NCI-H2196 treated with DMSO at 0.1 percent for 48 hours (cell line): Measurements from ENCODE around the gene ANKRD29.
"Not testable (repeated sequence)": the region's sequence is repeated elsewhere in the genome, so short reads cannot be mapped to it uniquely, and the experiment has no call there.

Experiments used
- DNase-seq: peaks from one replicate; lab custom pipeline; 2025; ENCODE audit not compliant: unreplicated experiment; lab: John Stamatoyannopoulos, UW

The ANKRD29 gene

DNA sequence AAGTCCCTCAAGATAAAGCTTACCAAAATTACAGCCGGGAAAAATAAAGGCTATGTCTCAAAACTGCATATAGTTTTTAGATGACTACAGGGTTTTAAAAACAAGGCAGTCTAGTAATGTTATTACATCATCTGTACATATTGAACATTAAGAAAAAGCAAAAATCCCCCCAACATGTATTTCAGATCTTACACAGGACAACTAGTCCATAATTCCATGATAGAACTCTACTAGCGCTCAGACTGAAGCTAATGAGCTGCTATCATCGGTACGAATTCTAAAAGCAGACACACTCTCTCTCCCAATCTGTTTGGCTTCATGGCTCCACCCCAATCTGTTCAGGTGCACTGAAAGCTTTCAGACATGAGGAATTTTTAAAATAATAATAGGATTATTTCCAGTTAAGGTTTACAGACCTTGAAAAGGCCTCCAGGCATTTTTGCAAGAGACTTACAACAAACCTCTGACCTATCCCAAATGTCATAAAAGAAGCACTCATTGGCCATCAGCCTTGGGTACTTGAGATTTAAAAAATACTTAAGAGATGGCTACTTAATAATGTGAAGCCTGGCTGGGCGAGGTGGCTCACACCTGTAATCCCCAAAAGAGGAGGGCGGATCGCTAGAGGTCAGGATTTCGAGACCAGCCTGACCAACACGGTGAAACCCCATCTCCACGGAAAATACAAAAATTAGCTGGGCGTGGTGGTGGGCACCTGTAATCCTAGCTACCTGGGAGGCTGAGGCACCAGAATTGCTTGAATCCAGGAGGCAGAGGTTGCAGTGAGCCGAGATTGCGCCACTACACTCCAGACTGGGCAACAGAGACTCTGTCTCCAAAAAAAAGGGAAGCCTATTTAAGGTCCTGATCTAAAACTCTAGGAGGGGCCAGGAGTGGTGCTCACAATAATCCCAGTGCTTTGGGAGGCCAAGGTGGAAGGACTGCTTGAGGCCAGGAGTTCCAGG, 78.4 kb downstream of the ANKRD29 start:
- no peak for DNase-seq

DNA sequence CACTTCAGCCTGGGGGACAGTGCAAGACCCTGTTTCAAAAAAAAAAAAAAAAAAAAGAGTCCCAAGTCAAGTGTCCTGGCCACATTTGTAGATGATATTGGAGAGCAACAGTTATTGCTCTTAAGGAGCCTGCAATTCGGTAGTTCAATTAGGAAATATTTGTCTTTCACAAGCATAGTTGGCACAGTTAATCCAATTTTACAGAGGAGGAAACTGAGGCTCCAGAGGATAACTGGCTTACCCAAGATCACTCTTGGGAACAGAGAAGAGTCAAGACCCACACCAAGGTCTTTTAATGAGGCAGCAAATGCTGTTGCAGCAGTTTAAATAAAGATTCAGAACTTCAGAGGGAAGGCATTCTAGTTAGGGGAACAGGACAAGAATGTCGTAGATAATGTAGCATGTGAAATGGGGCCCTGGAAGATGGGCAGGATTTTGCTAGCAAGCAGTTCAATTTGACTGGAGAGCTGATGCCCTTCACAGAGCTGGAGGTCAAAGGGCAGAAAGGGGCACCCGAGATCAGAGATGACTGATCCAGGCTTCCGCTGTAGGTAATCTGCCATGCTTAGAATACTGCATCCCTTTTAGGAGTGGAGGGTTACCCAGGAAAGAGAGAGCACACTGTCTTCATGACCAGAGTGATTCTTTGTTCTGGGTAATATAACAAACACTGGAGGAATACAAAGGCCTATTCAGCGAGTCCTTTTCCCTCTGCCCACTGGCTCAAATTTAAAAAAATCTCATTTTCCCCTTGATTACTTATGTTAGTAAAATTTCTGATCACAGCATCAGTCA, 79.4 kb downstream of the ANKRD29 start:
- DNase-seq = no peak

DNA sequence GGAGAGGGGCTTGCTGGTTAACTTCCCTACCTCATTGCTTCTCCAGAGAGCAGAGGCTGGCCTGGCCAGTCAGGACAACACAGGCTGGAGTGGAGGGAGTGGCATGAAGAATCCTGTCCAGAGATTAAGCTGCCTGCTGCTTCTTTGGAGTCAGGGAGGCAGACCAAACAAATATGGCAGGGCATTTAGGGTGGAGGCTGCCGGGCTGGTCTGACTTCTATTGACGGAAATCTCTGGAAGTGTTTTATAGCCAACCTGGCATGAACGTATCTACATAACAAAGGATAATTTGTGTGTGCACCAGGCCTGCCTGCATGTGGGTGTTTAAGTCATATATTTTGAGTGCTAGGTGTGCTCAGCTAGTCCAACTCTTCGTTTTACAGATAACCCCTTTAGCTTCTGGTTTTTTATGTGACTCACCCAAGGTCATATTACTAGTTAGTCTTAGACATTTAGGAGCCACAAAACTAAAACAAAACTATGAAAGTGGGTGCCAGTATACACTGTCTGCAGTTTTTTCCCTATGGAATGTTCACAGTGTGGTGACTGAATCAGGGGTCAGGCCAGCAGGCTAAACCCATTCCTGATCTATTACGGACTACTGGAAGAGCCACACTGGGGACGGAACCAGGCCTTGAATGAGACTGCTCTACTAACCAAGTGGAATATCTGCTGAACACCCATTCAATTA, 81.9 kb downstream of the ANKRD29 start:
- no peak for DNase-seq

DNA sequence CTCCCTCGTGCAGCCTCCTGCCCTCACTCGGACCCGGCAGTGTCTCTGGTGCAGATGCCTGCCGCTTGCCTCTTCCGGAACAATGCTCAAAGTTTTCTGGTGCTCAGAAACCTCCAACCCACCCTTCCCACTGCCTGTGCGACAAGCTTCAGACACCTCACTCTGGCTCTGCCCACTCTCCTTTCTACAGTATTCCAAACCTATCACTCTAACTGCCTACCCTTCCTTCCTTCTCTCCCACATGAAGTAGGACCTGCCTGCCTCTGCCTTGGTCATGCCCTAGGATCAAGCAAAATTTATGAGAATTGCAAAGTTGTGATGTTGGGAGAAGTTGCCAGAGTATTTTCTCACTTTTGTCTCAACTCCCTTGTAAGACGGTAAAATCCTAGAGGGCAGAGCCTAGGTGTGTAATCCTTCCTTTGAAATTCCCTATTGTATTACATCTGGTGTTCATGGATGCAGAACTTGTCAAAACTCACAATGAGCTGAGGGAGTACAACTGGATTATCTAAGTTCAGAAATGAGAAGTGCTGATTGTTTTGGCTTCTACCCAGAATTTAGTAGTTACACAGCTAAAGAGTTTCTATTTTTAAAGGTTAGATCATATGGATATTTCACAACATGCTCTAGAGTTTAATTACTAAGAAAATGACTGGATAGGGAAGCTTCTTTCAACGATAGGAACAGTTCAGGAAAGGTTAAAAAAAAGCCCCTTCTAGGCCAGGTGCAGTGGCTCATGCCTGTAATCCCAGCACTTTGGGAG, 83.6 kb downstream of the ANKRD29 start:
- DNase-seq = no peak

DNA sequence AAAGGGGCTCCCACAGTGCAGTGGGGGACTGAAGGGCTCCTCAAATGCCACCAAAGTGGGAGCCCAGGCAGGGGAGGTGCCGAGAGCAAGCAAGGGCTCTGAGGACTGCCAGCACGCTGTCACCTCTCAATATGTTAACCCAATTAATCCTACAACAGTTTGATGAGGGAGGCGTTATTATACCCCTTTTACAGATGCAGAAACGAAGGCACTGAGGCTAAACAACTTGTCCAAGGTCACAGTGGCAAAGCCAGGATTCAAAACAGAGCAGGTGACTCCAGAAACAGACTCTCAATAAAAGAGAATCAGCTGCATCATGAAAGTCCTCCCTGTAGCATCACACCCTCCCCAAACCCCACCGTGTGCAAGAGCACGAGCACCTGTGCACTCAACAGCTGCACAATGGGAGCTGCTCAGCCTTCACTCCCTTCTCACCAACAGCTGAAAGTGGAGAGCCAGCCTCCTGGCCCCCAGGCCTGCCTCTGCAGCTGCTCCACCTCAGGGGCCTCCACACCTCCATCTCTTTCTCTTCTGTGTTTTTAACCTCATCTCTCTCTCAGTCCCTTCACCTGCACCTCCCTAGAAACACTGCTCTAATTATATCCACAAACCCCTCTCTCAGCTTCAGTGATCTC, 84.5 kb downstream of the ANKRD29 start:
- DNase-seq = no peak

DNA sequence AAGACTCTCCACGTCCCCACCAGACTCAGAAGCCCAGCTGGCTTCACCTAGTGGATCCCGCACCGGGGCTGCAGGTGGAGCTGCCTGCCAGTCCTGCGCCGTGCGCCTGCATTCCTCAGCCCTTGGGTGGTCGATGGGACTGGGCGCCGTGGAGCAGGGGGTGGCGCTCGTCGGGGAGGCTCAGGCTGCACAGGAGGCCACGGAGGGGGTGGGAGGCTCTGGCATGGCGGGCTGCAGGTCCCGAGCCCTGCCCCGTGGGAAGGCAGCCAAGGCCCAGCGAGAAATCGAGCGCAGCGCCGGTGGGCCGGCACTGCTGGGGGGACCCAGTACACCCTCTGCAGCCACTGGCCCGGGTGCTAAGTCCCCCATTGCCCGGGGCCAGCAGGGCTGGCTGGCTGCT, 85.2 kb downstream of the ANKRD29 start:
- not testable (repeated sequence) for DNase-seq

DNA sequence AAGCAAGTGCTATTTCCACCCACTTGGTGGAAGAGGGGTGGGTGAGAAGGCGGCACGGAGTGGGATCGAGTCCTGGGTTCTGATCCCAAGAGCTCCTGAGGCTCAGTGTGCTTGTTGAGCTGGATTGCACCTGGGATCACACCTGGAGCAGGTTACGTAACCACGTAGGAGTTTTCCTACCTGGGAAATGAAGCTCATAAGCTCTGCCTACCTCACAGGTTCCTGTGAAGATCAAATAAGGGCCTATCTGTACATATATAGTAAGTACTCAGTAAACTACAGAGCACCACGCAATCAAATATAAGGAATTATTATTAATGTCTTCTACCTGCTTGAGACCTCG, 87.4 kb downstream of the ANKRD29 start:
- no peak for DNase-seq

DNA sequence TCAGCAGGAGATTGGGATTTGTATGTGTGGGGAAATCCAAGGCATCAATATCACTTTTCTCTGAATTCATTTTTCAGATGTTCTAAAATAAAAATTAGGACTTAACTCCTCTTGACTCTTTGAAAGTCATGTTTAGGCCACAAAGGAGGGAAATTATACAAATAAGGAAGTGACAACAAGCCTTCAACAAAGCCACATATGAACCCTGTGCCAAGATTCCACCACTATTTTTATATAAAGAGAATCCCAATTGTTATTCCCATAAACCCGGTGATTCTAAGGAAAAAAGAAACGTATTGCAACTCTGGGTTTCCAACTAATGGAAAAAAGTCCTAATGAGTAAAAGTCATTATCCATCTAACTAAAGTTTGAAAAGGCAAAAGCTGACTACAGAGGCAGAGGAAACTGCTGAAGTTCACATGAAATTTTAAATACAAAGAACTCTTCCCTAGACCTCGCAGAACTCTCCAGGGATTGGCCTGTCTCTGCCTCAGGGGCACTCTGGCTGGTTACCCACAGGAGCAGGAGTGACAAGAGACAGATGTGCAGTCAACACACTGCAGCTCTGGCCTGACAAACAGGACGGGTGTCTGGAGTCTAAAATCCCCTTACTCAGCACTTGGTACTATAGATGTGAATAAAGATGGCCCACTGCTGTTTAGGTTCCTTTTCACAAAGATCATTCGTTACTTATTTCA, 88.0 kb downstream of the ANKRD29 start:
- DNase-seq = no peak

DNA sequence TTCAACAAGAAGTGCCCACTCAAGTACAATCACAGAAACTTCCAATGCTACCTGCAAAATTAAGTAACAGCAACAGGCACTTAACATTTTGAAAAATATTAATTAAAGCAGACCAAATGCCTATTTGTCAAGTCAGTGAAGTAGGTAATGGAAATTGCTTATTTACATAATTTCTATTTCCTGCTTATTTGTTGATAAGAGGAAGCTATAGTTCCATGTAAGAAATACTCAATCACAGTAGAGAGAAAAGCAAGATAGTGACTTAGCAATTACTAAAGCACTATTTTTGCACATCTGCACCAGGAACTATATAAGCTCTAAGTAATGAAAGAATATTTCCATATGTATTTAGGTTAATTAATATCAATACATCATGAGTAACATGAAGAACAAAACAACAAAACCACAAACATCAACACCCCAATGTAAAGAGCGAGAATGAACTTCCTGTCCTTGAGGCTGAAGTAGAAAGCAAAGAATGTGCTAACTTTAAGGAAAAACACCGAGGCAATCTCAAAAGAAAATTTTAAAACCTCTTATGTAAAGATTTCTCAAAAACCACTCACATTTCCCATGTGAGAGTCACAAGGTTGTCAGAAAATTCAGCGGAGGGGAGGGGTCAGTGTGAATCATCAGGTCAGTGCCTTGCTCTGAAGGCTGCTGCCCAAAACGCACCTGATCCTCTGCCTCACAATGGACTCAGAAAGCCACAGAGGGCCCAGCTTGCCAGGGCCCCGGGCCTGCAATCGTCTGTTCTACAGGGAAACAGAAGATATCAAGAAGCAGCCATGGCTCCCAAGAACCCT, 88.9 kb downstream of the ANKRD29 start:
- DNase-seq = no peak

DNA sequence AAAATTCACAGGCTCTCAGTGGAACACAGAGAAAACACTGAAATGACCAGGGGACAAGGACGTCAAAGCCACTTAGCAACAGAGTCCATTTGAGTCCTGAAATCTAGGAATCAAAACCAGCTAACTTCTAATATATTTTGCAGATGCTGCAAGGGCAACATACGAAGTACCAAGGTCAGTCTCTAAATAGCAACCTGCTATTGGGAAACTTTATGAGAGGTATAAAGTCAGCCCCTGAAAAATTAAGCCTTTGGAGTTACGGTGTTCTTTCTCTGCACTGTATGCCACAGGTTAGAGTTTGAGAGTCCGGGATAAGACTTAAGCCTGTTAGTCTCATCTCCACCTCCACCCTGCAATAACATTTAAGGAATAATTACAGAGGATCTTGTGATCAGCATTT, 89.7 kb downstream of the ANKRD29 start:
- no peak for DNase-seq

DNA sequence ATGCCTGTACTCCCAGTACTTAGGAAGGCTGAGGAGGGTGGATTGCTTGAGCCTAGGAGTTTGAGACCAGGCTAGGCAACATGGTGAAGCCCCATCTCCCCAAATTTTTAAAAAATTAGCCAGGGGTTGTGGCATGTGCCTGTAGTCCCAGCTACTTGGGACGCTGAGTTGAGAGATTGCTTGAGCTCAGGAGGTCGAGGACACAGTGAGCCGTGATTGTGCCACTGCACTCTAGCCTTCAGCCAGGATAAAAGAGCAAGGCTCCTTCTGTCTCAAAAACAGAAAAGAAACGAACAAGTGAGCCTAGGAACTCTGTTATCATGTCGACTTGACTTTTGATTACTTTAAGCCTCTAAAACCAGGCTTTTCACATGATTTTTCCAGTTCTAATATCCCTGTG, 90.1 kb downstream of the ANKRD29 start:
- no peak for DNase-seq

DNA sequence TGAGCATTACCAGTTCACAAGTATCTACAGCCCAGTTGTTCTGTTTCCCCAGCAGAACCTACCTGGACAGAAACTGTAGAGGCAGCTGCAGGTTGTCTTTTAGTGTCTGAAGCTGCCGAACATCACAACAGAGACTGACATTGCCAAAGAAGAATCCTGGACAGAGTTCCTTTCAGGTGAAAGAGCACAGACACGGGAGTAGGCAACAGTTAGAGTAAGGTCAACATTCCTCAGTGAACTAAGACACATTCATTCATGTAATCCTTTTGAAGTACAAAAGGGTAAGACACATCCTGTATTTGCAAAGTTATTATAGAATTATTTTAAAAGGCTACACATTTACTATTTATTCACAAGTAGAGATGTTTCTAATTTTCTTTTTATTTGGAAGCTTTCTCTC, 90.7 kb downstream of the ANKRD29 start:
- DNase-seq = no peak

DNA sequence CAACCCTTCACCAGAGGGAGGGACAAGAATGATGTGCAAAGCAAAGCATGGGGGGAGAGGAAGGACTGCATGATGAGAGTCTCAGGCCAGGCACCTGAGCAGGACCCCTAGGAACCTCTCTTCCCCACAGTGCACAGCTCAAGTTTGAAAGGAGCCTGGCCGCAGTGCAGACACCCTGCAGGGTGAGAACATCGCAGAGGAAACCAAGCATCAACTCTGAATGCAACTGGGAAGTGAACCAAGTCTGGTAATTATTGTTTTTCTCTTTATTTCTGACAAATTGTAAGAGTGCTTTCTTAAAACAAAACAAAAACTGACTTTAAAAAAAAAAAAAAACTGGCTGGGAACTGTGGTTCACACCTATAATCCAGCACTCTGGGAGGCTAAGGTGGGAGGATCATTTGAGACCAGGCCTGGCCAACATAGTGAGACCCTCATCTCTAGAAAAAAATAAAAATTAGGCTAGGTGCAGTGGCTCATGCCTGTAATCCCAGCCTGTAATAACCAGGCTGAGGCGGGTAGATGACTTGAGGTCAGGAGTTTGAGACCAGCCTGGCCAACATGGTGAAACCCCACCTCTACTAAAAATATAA, 91.7 kb downstream of the ANKRD29 start:
- no peak for DNase-seq

DNA sequence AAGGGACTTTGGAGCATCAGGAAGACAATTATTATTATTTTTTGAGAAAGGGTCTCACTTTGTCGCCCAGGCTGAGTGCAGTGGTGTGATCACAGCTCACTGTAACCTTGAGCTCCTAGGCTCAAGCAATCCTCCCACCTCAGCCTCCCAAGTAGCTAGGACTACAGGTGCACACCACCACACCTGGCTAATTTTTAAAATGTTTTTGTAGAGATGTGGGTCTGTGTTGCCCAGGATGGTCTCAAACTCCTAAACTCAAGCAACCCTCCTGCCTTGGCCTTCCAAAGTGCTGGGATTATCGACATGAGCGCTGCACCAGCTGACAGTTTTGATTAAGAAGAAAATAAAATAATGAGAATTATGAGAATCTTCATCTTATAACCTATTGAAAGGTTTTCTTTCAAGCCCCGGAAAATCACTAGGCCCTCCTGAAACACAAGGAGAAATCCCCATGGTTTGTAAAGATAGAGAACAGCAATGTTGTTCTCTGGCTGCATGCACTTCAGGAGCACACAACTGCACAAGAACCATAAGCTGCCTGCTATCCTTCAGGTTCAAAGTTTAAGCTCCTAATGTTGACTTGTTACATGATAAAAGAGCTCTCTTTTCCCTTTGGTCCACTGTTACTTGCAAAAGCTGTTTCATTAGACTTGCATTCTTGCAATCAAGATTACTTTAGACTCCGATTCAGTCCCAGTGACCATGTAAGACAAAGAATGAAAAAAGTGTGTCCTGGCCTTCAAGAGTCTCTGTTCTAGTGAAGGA, 93.2 kb downstream of the ANKRD29 start:
- no peak for DNase-seq

DNA sequence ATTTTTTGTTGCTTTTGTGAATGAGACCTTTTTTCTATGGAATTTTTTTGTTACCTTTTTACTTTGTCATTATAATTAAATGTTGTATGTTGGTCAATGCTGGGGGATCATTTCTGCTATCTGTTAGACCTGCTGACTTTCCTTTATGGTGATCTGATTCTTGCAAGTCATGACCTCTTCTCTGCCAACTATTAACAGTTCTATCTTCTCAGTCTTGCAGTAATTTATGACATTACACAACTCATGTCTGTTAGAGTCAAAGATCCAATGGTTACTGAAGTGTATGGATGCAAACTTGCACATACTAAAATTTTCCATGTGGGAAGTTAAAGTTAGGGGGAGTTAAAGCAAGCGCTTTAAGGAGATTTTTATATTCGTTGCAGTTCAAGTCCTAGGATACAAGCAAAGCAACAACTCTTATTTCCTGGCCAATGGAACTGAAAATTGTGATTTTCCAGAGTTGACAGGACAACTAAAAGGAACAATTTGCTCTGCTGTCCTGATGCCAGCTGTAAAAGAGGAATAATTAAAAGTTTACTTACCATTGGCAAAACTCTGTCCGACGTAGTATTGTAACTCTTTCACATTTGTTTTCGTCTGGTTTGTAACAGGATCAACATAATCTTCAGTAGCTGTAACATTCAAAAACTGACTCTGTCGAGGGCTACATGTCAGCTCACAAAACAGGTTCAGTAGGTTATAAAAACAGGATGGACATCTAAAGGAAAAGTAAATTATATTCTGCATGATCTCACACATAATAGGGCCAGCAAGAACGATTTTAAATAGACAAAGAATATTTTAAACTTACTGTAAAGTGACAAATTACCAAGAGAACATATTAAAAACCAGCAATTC, 94.2 kb downstream of the ANKRD29 start:
- no peak for DNase-seq

DNA sequence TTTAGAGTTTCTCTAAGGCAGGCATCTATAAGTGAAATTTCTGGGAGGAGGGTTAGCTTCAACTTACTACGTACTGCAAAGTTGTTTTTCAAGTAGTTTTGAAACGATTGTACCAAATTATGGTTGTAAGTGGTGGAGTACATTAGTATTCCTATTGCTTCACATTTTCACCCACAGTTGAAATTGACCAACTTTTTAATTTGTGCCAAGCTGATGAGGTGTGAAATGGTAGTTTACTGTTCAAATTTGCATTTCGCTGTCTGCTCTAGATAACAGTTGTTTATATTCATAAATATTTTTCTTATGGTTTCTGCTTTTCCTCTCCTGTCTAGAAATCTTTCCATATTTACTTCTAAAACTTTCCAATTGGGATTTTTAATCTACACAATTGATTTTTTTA, 95.0 kb downstream of the ANKRD29 start:
- DNase-seq = no peak
